GM12878 (cell line): Measurements from ENCODE around the gene RORC.

Experiments
- CTCF ChIP-seq, 3 experiments: IDR thresholded peaks in 2 of 3; conservative IDR thresholded peaks in 1 of 3; 2 replicates each; pipeline ENCODE4 v1.5.1; 2011; ENCODE audit warnings: low read depth in 3 of 3, low read length in 3 of 3, mild to moderate bottlenecking in 3 of 3, control low read depth in 2 of 3, moderate library complexity in 2 of 3, inconsistent platforms in 1 of 3, mixed read lengths in 1 of 3; ENCODE audit not compliant: control insufficient read depth in 2 of 3, insufficient read depth in 1 of 3; ENCODE audit errors: extremely low read depth in 1 of 3
- EP300 ChIP-seq, 2 experiments: fragments of 150-350 bp in 1 of 2; IDR thresholded peaks; 2 replicates each; pipeline ENCODE4 v1.6.1; 2011 to 2012; ENCODE audit warnings: low read depth in 2 of 2, low read length in 2 of 2, borderline replicate concordance in 1 of 2, improper control_type of control experiment in 1 of 2, inconsistent platforms in 1 of 2; ENCODE audit not compliant: control insufficient read depth in 1 of 2
- LARP7 ChIP-seq: fragments of 450-650 bp; IDR thresholded peaks from 2 replicates; pipeline ENCODE4 v1.6.1; 2017; ENCODE audit warnings: mild to moderate bottlenecking
- NRF1 ChIP-seq: conservative IDR thresholded peaks from 2 replicates; pipeline ENCODE4 v1.6.1; 2011; ENCODE audit warnings: mild to moderate bottlenecking, low read depth, low read length, improper control_type of control experiment
- SKIL ChIP-seq: fragments of 450-650 bp; IDR thresholded peaks from 2 replicates; pipeline ENCODE4 v1.6.1; 2017; ENCODE audit warnings: mild to moderate bottlenecking, low read depth, inconsistent platforms; ENCODE audit not compliant: poor library complexity, severe bottlenecking
- SPI1 ChIP-seq: IDR thresholded peaks from 2 replicates; pipeline ENCODE4 v1.6.1; 2011; ENCODE audit warnings: low read depth, mild to moderate bottlenecking, low read length, moderate library complexity, borderline replicate concordance; ENCODE audit not compliant: insufficient read depth
- TCF12 ChIP-seq: IDR thresholded peaks from 2 replicates; pipeline ENCODE4 v1.6.1; 2011; ENCODE audit warnings: low read depth, mild to moderate bottlenecking, low read length
- ZNF592 ChIP-seq: fragments of 450-650 bp; IDR thresholded peaks from 2 replicates; pipeline ENCODE4 v1.6.1; 2017; ENCODE audit warnings: mild to moderate bottlenecking, moderate library complexity
- TF ChIP-seq, protein P1 (sequence below): fragments of 450-650 bp; formaldehyde crosslinking; IDR thresholded peaks from 2 replicates; pipeline ENCODE4 v1.4.0; 2020; ENCODE audit warnings: mild to moderate bottlenecking, moderate library complexity

- TF ChIP-seq ZNF592 = no peak
- TF ChIP-seq CTCF (IDR thresholded peaks at IDR 0.05 in 2 of 3, conservative IDR thresholded peaks at IDR 0.05 in 1 of 3; ENCODE audit: control insufficient read depth in 2 of 3, extremely low read depth in 1 of 3, insufficient read depth in 1 of 3, low read depth in 3 of 3, low read length in 3 of 3) = no peak
- TF ChIP-seq LARP7 = no peak
- TF ChIP-seq EP300 (IDR thresholded peaks at IDR 0.05; ENCODE audit: borderline replicate concordance in 1 of 2, control insufficient read depth in 1 of 2, low read depth in 2 of 2, low read length in 2 of 2) = no peak
- no peak for TF ChIP-seq TCF12
- TF ChIP-seq SPI1 = no peak
- no peak for TF ChIP-seq NRF1
- TF ChIP-seq, protein P1, sequence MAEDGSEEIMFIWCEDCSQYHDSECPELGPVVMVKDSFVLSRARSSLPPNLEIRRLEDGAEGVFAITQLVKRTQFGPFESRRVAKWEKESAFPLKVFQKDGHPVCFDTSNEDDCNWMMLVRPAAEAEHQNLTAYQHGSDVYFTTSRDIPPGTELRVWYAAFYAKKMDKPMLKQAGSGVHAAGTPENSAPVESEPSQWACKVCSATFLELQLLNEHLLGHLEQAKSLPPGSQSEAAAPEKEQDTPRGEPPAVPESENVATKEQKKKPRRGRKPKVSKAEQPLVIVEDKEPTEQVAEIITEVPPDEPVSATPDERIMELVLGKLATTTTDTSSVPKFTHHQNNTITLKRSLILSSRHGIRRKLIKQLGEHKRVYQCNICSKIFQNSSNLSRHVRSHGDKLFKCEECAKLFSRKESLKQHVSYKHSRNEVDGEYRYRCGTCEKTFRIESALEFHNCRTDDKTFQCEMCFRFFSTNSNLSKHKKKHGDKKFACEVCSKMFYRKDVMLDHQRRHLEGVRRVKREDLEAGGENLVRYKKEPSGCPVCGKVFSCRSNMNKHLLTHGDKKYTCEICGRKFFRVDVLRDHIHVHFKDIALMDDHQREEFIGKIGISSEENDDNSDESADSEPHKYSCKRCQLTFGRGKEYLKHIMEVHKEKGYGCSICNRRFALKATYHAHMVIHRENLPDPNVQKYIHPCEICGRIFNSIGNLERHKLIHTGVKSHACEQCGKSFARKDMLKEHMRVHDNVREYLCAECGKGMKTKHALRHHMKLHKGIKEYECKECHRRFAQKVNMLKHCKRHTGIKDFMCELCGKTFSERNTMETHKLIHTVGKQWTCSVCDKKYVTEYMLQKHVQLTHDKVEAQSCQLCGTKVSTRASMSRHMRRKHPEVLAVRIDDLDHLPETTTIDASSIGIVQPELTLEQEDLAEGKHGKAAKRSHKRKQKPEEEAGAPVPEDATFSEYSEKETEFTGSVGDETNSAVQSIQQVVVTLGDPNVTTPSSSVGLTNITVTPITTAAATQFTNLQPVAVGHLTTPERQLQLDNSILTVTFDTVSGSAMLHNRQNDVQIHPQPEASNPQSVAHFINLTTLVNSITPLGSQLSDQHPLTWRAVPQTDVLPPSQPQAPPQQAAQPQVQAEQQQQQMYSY (CRISPR knock-in tag) = no peak
- no peak for TF ChIP-seq SKIL
Measured at GRCh38 chr1:151813271-151813977, 18.2 kb downstream of the RORC start.
